ENCODE measurements around the gene THAP7. TPM values are rescaled to one million over a fixed set of nuclear protein-coding genes. Genes with fewer than 3 reads are reported as not detected.

Gene THAP7
- total and polyA plus RNA-seq, 2 of the 13 experiments (the other 11 are each of a cell fraction or from before 2014, with no cell fraction given) = 13.0 to 25.5 TPM

DNA sequence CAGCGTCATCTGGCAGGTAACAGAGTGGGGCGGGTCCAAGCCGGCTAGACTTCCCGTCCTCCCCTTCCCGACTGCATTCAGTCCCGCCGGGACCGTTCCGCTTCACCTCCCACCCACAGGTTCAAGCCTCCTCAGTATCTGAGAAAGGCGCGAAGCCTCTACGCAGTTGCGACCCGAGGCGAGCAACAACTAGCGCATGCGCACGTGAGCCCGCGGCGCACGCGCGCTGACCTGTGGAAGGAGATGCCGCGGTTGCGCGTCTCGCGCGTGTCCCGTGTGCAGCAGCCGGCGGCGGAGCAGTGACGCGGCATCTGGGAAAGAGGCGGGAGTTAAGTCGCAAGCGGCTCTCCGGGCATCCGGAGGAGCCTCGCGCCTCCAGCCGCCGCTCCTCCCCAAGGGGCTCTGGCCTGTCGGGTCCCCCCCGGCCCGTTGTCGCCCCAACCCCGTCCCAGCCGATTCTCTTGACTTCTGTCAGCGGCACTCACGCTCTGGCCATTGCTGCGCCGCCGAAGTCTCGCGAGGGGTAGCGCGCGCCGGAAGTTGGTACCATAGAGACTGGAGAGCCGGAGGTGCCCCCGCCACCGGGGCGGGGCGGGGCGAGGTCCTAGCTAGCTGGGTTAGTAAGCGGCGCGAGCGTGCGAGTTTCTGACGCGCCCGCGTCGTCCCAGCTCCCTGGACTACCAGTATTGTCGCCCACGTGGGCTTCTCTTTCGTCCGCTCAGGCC lies at the start of gene THAP7 (continued):
- TF ChIP-seq, protein P1, sequence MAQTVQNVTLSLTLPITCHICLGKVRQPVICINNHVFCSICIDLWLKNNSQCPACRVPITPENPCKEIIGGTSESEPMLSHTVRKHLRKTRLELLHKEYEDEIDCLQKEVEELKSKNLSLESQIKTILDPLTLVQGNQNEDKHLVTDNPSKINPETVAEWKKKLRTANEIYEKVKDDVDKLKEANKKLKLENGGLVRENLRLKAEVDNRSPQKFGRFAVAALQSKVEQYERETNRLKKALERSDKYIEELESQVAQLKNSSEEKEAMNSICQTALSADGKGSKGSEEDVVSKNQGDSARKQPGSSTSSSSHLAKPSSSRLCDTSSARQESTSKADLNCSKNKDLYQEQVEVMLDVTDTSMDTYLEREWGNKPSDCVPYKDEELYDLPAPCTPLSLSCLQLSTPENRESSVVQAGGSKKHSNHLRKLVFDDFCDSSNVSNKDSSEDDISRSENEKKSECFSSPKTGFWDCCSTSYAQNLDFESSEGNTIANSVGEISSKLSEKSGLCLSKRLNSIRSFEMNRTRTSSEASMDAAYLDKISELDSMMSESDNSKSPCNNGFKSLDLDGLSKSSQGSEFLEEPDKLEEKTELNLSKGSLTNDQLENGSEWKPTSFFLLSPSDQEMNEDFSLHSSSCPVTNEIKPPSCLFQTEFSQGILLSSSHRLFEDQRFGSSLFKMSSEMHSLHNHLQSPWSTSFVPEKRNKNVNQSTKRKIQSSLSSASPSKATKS (CRISPR knock-in tag; IDR thresholded peaks at IDR 0.05) = peak; percentile 66; the same call in 1 of the 2 replicates
- TF ChIP-seq MNT (IDR thresholded peaks at IDR 0.05) (no peak), FOXM1 (CRISPR knock-in tag; IDR thresholded peaks at IDR 0.05) (no peak), ZNF333 (CRISPR knock-in tag; IDR thresholded peaks at IDR 0.05; ENCODE audit: borderline replicate concordance) (peak; percentile 96), ZNF556 (CRISPR knock-in tag; IDR thresholded peaks at IDR 0.05; ENCODE audit: borderline replicate concordance) (no peak), PAF1 (CRISPR knock-in tag; IDR thresholded peaks at IDR 0.05) (no peak), SMAD1 (CRISPR knock-in tag; IDR thresholded peaks at IDR 0.05; ENCODE audit: borderline replicate concordance, low read depth) (no peak; the same call in none of the 2 replicates), FUBP1 (CRISPR knock-in tag; IDR thresholded peaks at IDR 0.05; ENCODE audit: borderline replicate concordance) (no peak), KAT8 (CRISPR knock-in tag; IDR thresholded peaks at IDR 0.05) (peak; percentile 93), KDM5A (IDR thresholded peaks at IDR 0.05; ENCODE audit: borderline replicate concordance, low read length) (peak; percentile 74; the same call in 1 of the 2 replicates), ZC3H4 (CRISPR knock-in tag; IDR thresholded peaks at IDR 0.05; ENCODE audit: borderline replicate concordance) (0 out of 2 replicates have a peak, but pooled peaks have one; percentile 15), RCOR2 (CRISPR knock-in tag; IDR thresholded peaks at IDR 0.05) (no peak), FOSL2 (CRISPR knock-in tag; IDR thresholded peaks at IDR 0.05) (peak; percentile 46; the same call in 1 of the 2 replicates), ZNF513 (CRISPR knock-in tag; conservative IDR thresholded peaks at IDR 0.05) (no peak), AGO2 (optimal IDR thresholded peaks at IDR 0.05; ENCODE audit: low read depth, low read length) (peak; percentile 75), YY1 (IDR thresholded peaks at IDR 0.05; ENCODE audit: insufficient read depth, insufficient replicate concordance, low read depth, low read length) (peak; percentile 88), KLF11 (CRISPR knock-in tag; IDR thresholded peaks at IDR 0.05) (peak; percentile 94)
- TF ChIP-seq, protein P2, sequence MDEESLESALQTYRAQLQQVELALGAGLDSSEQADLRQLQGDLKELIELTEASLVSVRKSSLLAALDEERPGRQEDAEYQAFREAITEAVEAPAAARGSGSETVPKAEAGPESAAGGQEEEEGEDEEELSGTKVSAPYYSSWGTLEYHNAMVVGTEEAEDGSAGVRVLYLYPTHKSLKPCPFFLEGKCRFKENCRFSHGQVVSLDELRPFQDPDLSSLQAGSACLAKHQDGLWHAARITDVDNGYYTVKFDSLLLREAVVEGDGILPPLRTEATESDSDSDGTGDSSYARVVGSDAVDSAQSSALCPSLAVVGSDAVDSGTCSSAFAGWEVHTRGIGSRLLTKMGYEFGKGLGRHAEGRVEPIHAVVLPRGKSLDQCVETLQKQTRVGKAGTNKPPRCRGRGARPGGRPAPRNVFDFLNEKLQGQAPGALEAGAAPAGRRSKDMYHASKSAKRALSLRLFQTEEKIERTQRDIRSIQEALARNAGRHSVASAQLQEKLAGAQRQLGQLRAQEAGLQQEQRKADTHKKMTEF (CRISPR knock-in tag; IDR thresholded peaks at IDR 0.05) = peak; percentile 99
- TF ChIP-seq, protein P3, sequence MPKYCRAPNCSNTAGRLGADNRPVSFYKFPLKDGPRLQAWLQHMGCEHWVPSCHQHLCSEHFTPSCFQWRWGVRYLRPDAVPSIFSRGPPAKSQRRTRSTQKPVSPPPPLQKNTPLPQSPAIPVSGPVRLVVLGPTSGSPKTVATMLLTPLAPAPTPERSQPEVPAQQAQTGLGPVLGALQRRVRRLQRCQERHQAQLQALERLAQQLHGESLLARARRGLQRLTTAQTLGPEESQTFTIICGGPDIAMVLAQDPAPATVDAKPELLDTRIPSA (CRISPR knock-in tag; IDR thresholded peaks at IDR 0.05; ENCODE audit: borderline replicate concordance) = peak; percentile 81; the same call in 1 of the 2 replicates
